Measurements from ENCODE around the gene IKZF3.
"Not testable (repeated sequence)": the region's sequence is repeated elsewhere in the genome, so short reads cannot be mapped to it uniquely, and the experiment has no call there.

Gene IKZF3

DNA sequence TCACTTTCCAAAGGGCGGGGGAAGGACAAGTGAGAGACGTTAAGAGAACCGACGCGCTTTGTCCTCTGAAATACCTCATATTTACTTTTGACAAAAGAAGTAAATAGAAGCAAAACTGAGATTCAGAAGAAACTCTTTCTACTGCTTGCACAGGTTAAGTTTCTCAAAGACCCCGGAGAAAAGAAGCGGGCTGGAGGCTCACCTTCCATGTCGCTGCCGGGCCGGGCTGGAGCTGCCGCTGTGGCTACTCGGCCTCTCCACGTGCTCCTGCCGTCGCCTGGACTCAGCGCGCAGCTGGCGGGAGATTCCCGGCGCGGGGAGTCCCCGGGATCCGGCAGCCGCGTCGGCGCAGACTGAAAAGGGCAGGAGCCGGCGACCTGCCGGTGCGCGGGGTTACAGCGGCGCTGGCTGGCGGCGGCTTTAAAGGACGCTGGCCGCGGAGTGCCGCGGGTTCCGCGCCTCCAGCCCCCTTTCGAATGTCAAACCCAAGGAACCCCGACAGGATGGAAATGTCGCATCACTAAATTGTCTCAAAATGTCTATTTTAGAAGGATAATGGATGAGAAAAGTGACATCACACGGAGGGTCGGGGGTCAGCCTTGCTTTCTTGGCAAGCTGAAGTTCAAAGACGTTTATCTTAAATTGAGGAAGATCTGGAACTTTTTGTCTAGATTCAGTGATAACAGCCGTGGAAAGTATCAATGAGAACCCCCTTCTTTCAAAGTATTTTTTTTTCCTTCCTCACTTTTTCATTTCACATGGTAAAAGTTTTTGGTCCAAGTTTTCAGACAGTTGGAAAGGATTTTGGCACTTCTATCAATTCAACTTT is at the start of gene IKZF3:
IKZF3 (minus strand) TSS at position 395 of the 829 bp plus-strand sequence; CDS start at position 209, 186 bp downstream.
- peak; percentile 90 for DNase-seq

DNA sequence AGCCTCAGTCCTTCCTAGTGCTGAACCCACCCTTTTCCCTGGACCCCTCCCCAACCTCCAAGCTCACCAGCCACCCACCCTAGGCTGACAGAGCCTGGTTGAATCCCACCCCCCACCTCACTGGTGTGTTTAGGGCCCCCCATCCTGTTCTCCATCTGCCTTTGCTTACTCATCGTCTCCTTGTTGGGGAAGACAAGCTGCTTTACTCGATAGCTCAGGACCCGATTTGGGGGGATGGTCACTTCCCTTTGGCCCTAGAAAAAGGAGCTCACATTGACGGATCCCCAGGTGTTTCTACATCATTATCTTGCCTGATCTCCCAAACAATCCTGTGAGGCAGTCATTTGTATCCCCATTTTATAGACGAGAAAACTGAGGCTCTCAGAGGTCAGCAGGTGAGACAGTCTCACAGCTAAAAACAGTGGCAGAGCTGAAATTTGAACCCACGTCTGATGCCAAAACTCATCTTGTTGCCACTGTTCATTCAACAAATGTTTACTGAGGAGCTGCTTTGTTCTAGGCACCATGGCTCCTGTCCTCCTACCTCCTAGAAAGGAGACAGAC is 44.8 kb upstream of the IKZF3 start:
- DNase-seq = no peak

DNA sequence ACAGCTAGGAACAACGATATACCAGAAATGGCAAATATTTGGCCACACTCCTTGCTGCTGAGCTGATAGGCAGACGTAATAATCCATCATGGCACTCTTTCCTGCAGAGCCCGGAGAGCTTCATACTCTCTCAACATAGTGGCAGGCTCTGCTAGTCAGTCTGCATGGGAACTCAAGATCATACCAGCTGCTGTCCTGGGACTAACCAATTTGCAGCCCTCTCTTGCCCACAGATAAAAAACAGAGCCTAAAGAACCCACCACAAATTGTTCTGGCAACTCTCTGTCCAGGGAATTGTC is 40.8 kb upstream of the IKZF3 start:
- DNase-seq = no peak

DNA sequence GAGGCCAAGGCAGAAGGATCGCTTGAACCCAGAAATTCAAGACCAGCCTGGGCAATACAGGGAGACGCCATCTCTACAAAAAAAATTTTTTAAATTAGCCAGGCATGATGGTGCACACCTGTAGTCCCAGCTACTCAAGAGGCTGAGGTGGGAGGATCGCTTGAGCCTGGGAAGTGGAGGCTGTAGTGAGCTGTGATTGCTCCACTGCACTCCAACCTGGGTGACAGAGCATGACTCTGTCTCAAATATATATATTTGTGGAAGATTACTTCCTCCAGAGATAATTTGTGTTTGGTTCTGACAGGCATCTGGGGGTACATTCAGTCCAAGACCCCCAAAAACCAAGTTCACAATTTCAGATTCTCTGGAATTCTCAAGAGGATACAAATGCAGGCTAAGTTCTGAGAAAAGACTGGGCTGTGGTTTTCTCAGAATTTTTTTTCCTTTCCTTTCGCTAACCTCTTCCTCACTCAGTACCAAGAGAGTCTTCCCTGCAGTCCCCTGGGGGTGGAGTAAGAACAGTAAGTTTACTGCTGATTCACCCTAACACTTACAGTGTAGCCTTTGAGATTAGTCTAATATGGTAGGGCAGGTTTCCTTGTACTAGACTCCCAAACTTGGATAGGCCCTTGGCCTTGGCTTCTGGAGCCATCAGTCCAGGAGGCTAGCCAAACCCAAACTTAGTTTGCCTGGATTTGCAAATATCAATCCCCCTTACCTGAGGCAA is 39.2 kb upstream of the IKZF3 start:
- no peak for DNase-seq

DNA sequence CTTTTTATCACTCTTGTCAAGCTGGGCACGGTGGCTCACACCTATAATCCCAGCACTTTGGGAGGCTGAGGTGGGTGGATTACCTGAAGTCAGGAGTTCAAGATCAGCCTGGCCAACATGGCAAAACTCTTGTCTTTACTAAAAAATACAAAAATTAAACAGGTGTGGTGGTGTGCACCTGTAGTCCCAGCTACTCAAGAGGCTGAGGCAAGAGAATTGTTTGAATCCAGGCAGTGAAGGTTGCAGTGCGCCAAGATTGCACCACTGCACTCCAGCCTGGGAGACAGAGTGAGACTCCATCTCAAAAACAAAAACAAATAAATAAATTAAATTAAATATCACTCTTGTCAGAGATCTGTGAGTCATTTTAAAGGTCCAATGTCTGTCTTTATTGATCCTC is 37.9 kb upstream of the IKZF3 start:
- DNase-seq = not testable (repeated sequence)

DNA sequence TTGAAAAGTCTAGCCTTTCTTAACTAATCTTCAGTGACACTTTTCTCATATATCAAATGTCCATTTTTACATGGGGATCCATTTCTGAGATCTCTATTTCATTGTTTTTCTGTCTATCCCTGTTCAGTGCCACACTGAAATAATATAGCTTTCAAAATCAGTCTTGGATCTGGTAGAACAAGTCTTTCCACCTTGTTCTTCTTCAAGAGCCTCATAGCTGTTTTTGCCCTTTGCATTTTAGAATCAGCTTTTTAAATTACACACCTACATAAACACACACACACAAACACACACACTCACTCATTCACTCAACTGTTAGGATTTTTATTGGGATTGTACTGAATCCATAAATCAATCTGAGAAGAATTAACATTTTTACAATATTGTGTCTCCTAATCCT is 35.1 kb upstream of the IKZF3 start:
- no peak for DNase-seq

DNA sequence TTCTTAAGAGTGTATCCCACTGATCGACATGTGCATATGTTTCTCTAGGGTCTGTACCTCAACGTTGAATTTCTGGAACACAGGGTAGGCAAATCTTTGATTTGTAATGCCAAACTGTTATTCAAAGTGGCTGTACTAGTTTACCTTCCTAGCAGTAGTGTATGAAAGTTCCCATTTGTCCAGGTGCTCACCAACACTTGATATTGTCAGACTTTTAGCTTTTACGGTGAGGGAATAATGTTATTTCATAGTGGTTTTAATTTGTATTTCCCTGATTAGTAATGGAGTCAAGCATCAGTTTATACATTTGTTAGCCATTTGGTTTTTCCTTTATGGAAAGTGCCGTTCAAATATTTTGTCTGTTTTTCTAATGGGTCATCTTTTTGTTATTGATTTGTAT is 34.0 kb upstream of the IKZF3 start:
- no peak for DNase-seq

DNA sequence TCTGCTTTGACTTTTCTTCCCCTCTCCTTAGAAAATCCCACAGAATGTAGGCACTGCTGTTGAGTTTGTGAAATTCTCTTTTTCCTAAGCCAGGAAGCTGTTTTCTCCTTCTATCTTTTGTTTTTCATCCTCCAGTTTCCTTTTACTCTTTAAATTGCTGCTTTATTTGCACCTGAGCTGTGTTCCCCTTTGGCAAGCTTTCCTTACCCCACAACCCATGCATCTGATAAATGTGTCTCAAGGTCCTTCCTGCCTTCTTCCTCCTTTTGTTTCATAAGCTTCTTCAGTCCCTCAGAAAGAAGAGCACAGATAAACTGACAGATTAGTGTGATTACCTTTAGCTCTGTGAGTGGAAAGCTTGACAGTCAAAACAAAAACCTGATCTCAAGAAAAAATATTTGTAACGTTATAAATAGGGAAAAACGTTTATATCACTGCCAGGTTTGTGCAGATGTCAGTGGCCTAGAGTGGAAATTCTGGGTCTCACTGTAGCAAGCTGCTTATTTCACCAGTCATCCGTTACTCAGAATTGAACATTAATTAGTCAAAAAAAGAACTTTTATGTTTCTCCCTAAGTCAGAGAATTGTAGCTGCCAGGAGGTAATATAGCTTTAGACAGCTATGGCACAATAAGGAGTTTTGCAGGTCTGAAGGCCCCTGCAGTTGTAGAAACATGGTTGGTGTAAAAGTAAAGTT is 30.7 kb upstream of the IKZF3 start:
- no peak for DNase-seq

DNA sequence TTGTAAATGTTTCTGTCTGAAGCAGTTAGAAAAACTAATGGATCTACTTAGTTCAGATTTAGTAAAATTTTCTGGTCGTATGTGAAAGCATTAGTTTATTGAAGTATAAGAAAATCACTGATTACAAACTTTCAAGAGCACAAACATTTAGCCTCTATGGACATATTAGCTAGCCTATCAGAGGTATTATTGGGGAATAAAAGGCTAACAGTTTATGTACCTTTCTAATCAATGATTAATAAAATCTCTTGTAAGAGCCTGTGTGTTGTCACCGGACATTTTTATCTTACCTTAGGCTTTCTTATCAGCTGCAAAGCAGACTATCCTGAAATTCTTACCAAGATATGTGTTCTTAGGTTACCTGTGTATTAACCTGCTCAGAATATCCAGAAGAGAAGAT is 25.1 kb upstream of the IKZF3 start:
- DNase-seq = no peak

DNA sequence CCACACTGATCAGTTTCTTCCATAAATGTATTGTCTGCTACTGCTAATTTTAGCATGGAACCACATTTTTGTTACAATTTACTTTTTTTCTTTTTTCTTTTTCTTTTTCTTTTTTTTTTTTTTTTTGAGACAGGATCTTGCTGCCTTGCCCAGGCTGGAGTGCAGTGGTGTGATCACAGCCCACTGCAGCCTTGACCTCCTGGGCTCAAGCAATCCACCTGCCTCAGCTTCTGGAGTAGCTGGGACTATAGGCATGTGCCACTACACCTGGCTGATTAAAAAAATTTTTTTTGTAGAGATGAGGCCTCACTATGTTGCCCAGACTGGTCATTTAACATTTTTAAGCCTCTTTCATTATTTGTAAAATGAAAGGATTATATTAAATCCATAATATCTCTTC is 23.0 kb upstream of the IKZF3 start:
- no peak for DNase-seq

DNA sequence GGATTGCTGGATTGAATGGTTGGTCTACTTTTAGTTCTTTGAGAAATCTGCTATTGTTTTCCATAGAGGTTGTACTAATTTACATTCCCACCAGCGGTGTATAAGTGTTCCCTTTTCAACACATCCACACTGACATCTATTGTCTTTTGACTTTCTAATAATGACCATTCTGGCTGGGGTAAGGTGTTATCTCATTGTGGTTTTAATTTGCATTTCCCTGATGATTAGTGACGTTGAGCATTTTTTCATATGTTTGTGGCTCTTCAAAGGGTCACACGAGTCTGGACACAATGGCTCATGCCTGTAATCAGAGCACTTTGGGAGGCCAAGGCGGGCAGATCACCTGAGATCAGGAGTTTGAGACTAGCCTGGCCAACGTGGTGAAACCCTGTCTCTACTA is 22.0 kb upstream of the IKZF3 start:
- not testable (repeated sequence) for DNase-seq

DNA sequence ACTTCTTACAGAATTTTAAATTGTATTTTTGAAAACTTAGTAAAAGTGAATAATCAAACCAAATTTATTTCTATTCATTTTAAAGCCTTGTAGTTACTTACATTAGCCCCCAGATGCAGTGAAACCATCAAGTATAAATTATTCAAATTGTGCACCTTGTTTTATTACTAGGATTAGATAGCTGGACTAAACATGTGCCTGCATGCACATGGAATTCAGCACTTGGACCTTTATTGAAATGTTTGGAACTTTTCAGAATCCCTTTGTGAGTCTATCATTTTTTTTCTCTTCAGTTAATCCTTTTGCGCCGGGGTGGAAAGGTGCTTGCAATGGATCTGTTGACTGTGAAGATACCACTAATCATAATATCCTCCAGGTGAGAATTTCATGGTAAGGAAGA is 8.6 kb upstream of the IKZF3 start:
- DNase-seq = no peak

DNA sequence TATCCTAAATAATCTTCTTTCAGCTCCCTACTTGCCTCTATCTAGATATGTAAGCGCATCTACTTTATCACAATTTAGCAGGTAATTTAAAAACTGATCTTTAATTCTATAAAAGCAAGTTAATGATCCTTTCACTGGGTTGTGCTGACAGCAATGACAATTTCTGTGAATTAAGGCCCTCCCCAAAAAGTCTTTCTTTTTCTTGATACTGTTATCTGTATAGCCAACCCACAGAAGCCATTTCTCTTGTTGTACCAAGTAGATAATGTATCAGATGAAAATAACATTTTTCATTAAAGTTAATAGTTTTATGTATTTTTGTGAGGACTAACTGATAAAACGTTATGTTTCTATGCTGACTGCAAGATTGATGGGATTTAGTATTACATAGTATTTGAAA is 7.7 kb upstream of the IKZF3 start:
- DNase-seq = no peak

DNA sequence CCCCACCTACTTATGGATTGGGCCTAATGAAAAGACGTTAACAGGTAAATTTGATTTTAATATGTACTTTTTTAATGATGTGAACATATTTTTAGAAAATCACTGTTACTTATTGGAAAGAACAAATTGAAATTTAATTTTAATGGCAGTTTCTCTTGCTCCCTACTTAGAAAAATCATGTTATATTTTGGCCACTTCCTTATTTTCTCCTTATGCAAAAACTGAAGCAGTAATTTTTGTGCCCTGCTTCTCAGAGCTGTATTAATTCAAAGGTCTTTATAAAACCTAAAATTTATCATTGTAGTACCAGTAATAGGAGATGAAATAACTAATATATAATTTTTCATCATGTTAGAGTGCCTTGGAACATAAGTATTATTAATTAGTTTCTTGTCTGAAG is 6.7 kb upstream of the IKZF3 start:
- DNase-seq = no peak

DNA sequence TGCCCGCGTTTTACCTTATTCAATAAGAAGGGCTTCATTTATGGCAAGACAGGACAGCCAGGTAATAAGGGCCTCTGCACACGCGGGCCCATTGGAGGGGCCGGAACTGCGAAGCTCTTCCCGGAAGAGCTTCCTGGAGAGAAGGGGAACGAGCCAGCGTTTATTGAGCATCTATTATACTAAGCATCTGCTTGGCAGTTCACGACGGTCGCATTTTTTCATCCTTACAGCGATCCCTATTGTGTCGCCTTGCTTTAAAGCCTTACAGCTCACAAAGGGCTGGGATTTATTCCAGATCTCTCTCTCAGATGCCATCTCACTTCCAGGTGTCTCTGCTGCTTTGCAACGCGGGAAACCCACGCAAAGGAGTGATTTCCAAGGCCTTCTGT is 4.4 kb upstream of the IKZF3 start:
- no peak for DNase-seq

DNA sequence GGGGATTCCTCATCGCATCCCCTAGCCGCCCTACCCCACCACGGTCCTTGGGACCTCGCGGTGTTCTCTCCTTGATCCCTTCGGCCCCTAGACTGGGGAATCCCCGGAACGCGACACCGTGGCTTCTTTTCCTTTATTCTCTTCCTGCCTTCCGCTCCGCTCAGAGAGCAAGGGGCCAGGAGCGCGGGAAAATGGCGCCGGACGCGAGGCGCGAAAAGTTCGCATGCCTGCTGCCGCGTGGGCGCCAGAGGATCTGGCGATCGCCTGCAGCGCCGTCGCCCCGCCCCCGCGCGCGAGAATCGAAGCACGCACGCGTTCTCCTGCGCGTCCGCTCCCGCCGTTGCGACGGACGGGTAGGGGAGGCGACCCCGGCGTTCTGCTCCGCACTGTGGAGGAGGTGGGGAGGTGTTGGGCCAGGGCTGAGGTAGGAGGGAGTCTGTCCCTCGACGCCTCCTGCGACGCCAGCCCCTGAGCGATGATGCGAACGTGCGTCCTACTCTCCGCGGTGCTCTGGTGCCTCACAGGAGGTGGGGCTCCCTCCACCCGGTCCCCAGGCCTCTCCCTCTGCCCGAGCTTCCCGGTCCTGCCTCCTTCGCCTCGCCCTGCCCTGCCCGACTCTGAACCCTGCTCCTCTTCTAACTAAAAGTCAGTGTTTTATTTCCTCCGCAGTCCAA is 3.9 kb upstream of the IKZF3 start, which contains the start of gene ZPBP2:
ZPBP2 (plus strand) TSS at position 323 of the 674 bp plus-strand sequence; CDS start at position 476, 153 bp downstream.
- peak; percentile 75 for DNase-seq

DNA sequence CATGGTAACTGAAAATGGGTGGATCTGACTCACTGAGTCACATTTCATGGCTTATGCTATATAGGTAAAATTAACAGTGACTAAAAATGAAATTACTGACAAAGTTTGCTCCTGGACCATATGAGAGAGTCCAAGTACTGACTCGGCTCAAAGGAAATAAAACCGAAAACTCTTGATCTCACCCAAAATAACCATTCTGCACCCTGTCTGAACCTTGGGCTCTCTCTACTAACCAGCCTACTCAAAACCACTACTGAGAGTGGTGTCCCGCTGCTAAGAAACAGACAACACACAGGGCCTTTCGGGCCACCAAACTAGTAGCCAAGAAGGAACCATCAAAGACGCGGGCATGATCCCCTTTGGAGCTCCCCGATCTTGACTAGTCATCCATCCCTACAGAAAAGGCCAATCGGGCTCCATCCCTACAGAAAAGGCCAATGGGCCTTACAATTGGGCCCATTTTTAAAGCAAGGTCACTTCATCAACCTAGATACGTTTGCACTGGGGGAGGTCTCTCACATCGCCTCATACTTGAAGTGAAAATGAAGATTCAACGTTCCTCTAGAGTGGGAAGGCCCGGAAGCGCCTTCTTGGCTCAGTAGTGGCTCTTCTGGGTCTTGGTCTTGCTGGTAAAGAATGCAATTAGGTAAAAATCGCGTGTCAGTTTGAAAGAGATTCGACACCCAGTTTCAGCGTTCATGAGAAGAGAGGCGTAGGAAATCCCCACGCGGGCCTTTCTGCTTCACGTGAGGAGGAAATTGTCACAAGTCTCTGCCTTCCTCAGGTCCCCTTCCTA is 3.2 kb upstream of the IKZF3 start:
- peak; percentile 81 for DNase-seq

DNA sequence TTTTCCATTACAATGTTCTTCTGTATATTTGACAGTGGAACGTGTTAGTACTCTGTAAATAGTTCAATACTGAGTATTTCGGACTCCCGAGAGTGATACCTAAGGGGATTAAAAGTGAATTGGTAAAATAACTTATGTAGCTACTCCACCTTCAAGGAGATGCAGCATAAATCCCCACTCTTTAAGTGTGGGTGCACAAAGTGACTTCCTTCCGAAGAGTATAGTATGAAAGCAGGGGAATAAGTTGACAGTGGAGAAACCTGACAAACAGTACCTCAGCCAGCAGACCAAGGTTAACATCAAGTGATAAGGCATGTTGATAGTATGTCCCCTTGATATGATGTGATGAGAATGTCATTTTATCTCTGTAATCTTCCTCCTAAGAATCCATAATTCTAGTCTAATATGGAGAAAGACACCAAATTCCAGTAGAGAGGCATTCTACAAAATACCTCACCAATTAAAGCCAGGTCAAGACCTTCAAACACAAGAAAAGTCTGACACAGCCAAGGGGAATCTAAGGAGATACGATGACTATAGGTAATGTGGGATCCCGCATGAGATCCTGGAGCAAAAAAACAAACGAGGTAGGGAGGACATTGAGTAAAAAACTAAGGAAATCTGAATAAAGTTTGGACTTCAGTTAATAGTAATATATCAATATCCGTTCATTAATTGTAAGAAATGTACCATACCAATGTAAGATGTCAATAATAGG is 2.1 kb upstream of the IKZF3 start:
- no peak for DNase-seq

DNA sequence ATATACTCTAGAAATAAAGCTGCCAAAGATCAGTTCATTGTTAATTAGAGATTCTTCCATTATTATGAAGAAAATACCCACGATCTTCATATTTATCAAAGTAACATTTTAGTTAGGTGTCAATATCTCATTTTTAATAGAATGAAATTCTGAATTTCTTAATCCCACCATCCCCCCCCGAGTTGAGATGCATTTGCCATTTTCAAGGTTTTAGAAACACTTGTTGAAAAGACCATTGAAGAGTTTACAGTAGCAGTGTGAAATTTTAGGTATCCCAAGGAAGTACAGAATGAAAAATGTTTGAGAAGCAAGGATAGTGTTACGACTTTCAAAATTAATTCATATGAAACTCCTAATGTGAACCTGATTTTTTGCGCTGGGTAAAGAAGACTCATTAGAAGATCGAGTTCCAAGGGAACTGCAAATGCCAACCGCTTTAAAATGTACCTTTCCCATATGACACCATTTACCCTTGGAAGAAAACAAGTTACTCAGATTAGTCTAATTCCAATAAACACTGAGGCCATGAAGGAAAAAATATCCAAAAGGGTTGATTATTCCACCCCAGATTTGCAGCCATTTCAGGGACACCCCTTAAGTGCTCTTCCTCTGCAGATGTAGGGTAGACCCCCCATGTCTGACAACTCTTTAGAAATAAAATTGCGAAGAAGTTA is 731 bp downstream of the IKZF3 start:
- no peak for DNase-seq

DNA sequence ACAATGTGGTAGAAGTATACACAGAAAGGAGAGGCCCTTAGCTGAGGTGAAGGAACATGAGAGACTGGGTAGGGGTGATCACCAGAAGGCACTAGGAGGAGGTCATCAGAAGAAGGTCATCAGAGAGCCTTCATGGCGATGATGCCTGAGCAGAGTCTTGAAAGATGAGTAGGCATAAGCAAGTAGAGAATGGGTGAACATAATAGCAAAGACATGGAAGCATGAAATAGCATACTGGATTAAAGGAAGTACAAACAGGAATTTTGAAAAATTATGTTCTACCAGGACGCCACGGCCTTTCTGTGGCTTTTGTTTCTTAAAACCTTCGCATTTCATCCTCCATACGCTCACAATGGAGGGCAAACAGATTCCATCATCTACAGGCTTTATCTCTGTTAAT is 2.9 kb downstream of the IKZF3 start:
- no peak for DNase-seq
